ENCODE measurements around the gene KRT80. TPM values are rescaled to one million over a fixed set of nuclear protein-coding genes. Genes with fewer than 3 reads are reported as not detected.

The KRT80 gene
- total RNA-seq, 1 donor from 2014 or later = 8.6 TPM

DNA sequence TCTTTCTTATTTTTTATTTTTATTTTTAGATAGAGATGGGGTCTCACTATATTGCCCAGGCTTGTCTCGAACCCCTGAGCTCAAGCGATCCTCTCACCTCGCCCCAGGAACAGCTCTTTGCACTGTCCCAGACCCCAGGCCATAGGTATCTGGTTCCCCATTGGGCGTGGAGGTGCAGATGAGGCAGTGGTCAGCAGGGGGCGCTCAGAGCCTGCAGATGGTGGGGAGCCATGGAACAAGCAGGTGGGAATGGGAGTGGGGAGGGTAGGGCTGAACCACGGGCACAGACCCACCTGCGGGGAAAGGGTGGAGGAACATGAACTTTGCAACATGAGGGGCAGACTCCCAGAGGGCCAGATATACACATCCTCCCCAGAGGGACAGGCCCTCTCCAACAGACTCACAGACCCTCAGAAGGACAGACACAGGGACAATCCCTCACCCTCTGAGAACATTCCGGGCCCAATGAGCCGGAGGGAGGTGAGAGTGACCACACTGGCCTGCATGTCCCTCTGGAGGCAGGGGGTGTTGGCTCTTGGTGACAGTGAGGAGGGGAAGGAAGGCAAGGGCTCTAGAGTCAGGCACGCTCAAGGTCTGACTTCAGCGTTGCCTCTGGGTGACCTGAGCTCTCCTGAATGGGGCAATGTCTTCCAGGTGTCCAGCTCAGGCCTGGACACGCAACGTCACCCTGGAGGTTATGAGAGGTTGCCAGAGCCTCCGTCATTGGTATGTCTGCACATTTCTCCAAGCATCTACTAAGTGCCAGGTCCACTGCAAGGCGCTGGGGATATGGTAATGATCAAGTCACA is 34.9 kb downstream of the KRT80 start:
- H3K4me1 ChIP-seq = peaks cover 9% of the 10 kb centered on the region
- intact Hi-C loops (cut with DNase I) = loop anchor here (5.0 kb wide), 2 partner anchors 55 to 170 kb away; no protein-coding TSS in a partner anchor
- peak; percentile 88 for DNase-seq
- H3K9me3 ChIP-seq = no peaks in the 10 kb centered on the region
- no peak overlapping the region for H3K27ac ChIP-seq
- no peak overlapping the region for H3K4me3 ChIP-seq
- peaks cover 4% of the 10 kb centered on the region for H3K27me3 ChIP-seq
- H3K36me3 ChIP-seq = no peaks in the 10 kb centered on the region
- peak; percentile 80 for ATAC-seq
- TF ChIP-seq, protein P1, sequence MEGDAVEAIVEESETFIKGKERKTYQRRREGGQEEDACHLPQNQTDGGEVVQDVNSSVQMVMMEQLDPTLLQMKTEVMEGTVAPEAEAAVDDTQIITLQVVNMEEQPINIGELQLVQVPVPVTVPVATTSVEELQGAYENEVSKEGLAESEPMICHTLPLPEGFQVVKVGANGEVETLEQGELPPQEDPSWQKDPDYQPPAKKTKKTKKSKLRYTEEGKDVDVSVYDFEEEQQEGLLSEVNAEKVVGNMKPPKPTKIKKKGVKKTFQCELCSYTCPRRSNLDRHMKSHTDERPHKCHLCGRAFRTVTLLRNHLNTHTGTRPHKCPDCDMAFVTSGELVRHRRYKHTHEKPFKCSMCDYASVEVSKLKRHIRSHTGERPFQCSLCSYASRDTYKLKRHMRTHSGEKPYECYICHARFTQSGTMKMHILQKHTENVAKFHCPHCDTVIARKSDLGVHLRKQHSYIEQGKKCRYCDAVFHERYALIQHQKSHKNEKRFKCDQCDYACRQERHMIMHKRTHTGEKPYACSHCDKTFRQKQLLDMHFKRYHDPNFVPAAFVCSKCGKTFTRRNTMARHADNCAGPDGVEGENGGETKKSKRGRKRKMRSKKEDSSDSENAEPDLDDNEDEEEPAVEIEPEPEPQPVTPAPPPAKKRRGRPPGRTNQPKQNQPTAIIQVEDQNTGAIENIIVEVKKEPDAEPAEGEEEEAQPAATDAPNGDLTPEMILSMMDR (IDR thresholded peaks at IDR 0.05) = peak; percentile 92

DNA sequence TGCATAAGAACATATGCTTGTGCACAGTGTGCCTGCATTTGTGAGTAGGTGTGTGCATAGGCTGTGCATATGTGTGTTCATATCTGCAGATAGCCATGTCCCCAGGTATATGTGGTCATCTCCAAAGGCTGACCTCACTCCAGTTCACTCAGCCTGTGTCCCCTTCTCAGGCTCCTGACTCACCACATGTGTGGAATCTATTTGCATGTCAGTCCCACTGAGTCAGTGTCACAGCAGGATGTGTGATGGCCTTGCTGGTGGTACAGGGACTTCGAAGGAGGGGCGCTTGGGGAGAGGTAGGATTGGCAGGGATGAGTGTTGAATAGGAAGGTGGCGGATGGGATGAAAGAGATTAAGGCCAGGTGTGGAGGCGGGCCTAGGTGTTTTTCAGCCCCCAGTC is 35.5 kb downstream of the KRT80 start:
- Histone ChIP-seq H3K4me1 (peaks cover 13% of the 10 kb centered on the region), H3K27me3 (peaks cover 4% of the 10 kb centered on the region), H3K27ac (no peak overlapping the region), H3K4me3 (no peak overlapping the region), H3K36me3 (no peaks in the 10 kb centered on the region), H3K9me3 (no peaks in the 10 kb centered on the region)
- TF ChIP-seq, protein P1 (IDR thresholded peaks at IDR 0.05) = no peak
- ATAC-seq (no peak), DNase-seq (no peak)
- intact Hi-C loops (cut with DNase I) = loop anchor here (5.0 kb wide), 2 partner anchors 56 to 171 kb away; no protein-coding TSS in a partner anchor

DNA sequence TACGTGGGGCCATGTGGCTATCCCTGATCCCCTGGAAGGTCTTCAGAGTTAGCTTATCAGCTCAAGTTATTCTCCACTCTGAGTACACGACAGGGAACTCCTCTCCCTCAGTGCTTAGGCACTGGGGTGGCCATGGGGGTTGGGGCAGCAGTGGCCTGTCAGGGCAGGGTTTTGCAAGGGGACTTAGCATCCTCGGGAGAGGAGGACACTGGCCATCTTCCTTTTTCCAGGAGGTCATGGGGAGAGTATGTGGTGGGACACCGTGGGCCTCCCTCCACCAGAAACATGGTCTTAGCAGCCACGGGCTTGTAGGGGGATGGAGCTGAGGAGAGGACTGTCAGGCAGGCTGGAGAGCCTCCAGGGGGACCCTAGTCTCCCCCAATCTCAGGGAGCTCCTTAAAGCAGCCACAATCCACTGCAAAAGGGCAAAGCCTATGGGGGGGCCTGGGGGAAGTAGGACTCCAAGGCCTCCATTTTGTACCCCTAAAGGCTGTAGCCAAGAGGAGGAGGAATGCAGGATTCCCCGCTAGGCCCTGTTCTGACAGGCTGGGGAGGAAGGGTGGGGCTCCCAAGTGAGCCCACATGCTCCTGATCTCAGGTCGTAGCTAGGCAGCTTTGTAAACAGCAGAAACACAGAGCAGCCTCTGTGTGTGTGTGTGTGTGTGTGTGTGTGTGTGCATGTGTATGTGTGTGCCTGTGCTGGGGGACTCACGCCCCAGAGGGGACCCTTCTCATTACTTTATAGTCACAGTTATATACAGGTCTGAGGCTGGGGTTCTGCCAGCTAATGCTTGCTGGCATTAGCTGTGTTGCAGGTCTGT is 36.6 kb downstream of the KRT80 start:
- ATAC-seq (peak; percentile 40), DNase-seq (no peak)
- H3K27ac ChIP-seq = peak overlapping the region; percentile 11
- H3K4me1 ChIP-seq = peaks cover 13% of the 10 kb centered on the region
- TF ChIP-seq, protein P1 (IDR thresholded peaks at IDR 0.05) = no peak
- no peak overlapping the region for H3K4me3 ChIP-seq
- H3K36me3 ChIP-seq = no peaks in the 10 kb centered on the region
- peaks cover 4% of the 10 kb centered on the region for H3K27me3 ChIP-seq
- no peaks in the 10 kb centered on the region for H3K9me3 ChIP-seq
- intact Hi-C loops (cut with DNase I) = loop anchor here (5.0 kb wide), 2 partner anchors 57 to 172 kb away; no protein-coding TSS in a partner anchor

DNA sequence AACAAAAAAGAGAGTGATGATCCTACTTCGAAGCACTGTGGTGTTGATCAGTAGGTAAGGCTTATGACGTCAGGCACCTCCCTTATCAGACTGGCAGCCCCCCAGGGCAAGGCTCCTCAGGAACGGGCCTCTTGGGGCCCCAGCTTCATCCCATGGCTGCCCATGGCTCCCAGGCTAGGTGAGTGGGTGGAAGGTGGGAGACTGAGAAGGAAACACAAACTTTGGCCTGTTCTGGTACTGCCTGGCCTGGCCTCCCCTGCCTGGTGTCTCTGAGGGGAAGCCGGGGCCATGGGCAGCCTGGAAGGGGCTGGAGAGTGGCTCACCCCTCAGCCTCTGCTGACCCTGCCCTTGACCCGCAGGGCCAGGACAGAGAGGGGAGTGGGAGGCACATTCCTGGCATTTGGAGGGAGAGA is 38.9 kb downstream of the KRT80 start:
- no peak overlapping the region for H3K27ac ChIP-seq
- H3K9me3 ChIP-seq = no peaks in the 10 kb centered on the region
- H3K4me3 ChIP-seq = no peak overlapping the region
- TF ChIP-seq, protein P1 (IDR thresholded peaks at IDR 0.05) = no peak
- intact Hi-C loops (cut with DNase I) = no loop called here
- no peak for ATAC-seq
- peaks cover 4% of the 10 kb centered on the region for H3K27me3 ChIP-seq
- no peak for DNase-seq
- peaks cover 35% of the 10 kb centered on the region for H3K4me1 ChIP-seq
- no peaks in the 10 kb centered on the region for H3K36me3 ChIP-seq

DNA sequence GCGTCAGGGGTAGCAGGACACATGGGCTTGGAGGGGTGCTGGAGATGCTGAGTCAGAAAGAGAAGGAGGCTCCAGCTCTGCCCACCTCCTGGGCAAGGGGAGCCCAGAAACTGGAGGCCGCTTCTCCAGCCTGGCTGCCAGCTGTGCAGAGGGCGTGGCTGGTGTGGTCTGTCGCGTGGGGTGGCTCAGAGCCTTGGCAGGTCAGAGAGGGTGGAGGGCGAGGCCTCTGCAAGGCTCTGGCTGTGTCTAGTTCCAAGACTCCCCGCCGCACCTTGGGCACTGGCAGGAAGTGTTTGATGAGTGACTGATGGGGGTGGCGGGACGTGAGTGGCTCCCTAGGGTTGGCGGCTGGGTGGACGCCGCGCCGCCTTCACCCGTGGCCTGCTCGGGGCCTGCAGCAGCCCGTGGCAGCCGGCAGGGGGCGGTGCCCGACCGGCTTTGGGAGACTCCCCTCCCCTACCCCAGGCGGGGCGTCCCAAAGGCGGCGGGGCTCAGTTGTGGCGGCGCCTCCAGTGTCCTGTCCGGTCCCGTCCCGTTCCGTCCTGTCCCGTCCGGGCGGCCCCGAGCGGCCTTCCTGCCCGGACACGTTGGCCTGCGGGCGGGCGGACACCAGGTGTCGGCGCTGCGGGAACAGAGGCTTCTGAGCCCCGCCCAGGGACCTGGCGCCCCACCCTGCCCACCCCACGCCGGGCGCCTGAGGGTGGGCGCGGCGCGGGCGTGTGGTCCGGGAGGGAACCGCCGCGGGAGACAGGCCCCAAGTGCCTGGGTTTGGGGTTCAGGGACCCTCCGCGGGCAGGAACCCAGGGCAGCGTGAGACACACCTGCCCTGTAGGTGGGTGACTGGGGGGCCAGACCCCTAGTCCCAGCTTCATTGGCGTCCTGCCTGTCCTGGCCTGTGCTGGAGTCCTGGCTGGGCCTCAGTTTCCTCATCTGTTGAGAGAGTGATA is 39.7 kb downstream of the KRT80 start:
- Histone ChIP-seq H3K27ac (peak overlapping the region; percentile 37), H3K9me3 (no peaks in the 10 kb centered on the region), H3K36me3 (no peaks in the 10 kb centered on the region), H3K4me3 (peak overlapping the region; percentile 41), H3K27me3 (peaks cover 4% of the 10 kb centered on the region), H3K4me1 (peaks cover 41% of the 10 kb centered on the region)
- TF ChIP-seq, protein P1 (IDR thresholded peaks at IDR 0.05) = peak; percentile 89
- DNase-seq = peak; percentile 88
- peak; percentile 67 for ATAC-seq
- intact Hi-C loops (cut with DNase I) = no loop called here

Measured in upper lobe of right lung (tissue), 1 donor.